HG02970 (cell line): ENCODE measurements around the gene PCDHB9.
"Not testable (repeated sequence)": the region's sequence is repeated elsewhere in the genome, so short reads cannot be mapped to it uniquely, and the experiment has no call there.

Experiments used
- ATAC-seq: cut with Tn5 transposase; IDR thresholded peaks from one replicate; pipeline ENCODE4 v1.9.1; 2021; ENCODE audit warnings: mild to moderate bottlenecking, moderate library complexity, moderate number of reproducible peaks; ENCODE audit not compliant: unreplicated experiment, low FRiP score

The PCDHB9 gene

DNA sequence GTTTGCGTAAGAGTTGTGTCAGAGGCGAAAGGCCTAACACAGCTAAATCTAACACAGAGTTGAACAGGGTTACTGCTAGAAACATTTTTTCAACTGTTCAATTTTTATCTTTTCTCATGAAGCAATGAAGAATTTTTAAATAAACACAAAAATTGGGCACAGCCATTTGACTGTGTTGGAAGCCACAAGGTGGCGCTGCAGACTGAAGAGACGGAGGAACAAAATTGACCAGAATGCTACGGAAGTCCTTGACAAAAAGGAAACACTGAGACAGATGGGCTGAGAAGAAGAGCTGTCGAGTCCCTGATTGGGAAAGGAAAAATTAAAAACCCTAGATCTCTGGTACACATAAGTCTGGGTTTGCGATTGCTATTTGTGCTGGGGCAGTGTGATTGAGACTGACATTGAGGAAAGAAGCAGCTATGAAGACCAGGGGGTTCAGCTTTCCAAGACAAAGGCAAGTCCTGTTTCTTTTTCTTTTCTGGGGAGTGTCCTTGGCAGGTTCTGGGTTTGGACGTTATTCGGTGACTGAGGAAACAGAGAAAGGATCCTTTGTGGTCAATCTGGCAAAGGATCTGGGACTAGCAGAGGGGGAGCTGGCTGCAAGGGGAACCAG lies at the start of gene PCDHB9:
PCDHB9 (plus strand) TSS at position 265 of the 616 bp plus-strand sequence; CDS start at position 423, 158 bp downstream.
- no peak for ATAC-seq

DNA sequence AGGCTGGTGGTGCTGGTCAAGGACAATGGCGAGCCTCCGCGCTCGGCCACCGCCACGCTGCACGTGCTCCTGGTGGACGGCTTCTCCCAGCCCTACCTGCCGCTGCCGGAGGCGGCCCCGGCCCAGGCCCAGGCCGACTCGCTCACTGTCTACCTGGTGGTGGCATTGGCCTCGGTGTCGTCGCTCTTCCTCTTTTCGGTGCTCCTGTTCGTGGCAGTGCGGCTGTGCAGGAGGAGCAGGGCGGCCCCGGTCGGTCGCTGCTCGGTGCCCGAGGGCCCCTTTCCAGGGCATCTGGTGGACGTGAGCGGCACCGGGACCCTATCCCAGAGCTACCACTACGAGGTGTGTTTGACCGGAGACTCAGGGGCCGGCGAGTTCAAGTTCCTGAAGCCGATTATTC lies 49.6 kb upstream of the PCDHB9 start:
- ATAC-seq, result not testable (repeated sequence)

DNA sequence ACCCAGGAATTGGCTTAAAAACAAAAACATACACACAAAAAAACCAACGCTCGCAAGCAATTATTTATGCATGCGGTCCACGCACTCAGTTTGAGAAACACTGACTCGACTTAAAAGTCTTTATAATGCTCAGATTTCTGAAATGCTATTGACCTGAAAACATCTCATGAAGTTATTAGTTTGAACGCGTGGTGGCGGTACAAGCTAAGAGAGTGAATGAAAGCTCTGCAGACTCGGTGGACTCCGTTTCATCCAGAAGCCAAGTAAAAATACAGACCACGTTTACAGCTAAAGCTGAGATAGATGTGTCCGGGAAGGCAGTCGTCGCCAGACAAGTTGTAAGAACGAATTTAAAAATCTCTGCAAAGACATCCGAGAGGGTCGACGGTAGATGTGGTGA lies 37.1 kb upstream of the PCDHB9 start, which contains the start of gene PCDHB6:
PCDHB6 (plus strand) TSS at position 246 of the 400 bp plus-strand sequence. CDS start 201 bp downstream, outside the sequence.
- ATAC-seq, result no peak

DNA sequence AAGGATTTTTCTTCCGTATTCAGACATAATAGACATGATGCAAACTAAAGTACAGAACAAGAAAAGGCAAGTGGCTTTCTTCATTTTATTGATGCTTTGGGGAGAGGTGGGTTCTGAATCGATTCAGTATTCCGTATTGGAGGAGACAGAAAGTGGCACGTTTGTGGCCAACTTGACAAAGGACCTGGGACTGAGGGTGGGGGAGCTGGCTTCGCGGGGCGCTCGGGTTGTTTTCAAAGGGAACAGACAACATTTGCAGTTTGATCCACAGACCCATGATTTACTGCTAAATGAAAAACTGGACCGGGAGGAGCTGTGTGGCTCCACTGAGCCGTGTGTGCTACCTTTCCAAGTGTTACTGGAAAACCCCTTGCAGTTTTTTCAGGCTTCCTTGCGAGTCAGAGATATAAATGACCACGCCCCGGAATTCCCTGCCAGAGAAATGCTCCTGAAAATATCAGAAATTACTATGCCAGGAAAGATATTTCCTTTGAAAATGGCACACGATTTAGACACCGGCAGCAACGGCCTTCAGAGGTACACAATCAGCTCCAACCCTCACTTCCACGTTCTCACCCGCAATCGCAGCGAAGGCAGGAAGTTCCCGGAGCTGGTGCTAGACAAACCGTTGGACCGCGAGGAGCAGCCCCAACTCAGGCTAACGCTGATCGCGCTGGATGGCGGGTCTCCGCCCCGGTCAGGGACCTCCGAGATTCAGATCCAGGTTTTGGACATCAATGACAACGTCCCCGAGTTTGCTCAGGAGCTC lies 36.6 kb upstream of the PCDHB9 start:
- ATAC-seq, result no peak

DNA sequence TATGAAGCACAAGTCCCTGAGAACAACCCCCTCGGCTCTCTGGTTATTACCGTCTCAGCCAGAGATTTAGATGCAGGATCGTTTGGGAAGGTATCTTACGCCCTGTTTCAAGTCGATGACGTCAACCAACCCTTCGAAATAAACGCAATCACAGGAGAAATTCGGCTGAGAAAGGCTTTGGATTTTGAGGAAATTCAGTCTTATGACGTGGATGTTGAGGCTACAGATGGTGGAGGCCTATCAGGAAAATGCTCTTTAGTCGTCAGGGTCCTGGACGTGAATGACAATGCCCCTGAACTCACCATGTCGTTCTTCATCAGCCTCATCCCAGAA lies 36.0 kb upstream of the PCDHB9 start:
- ATAC-seq, result no peak

DNA sequence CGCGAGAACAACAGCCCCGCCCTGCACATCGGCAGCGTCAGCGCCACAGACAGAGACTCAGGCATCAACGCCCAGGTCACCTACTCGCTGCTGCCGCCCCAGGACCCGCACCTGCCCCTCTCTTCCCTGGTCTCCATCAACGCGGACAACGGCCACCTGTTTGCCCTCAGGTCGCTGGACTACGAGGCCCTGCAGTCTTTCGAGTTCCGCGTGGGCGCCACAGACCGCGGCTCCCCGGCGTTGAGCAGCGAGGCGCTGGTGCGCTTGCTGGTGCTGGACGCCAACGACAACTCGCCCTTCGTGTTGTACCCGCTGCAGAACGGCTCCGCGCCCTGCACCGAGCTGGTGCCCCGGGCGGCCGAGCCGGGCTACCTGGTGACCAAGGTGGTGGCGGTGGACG lies 35.3 kb upstream of the PCDHB9 start:
- not testable (repeated sequence) for ATAC-seq

DNA sequence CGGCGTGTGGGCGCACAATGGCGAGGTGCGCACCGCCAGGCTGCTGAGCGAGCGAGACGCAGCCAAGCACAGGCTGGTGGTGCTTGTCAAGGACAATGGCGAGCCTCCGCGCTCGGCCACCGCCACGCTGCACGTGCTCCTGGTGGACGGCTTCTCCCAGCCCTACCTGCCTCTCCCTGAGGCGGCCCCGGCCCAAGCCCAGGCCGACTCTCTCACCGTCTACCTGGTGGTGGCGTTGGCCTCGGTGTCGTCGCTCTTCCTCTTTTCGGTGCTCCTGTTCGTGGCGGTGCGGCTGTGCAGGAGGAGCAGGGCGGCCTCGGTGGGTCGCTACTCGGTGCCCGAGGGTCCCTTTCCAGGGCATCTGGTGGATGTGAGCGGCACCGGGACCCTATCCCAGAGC lies 34.9 kb upstream of the PCDHB9 start:
- ATAC-seq, result not testable (repeated sequence)

DNA sequence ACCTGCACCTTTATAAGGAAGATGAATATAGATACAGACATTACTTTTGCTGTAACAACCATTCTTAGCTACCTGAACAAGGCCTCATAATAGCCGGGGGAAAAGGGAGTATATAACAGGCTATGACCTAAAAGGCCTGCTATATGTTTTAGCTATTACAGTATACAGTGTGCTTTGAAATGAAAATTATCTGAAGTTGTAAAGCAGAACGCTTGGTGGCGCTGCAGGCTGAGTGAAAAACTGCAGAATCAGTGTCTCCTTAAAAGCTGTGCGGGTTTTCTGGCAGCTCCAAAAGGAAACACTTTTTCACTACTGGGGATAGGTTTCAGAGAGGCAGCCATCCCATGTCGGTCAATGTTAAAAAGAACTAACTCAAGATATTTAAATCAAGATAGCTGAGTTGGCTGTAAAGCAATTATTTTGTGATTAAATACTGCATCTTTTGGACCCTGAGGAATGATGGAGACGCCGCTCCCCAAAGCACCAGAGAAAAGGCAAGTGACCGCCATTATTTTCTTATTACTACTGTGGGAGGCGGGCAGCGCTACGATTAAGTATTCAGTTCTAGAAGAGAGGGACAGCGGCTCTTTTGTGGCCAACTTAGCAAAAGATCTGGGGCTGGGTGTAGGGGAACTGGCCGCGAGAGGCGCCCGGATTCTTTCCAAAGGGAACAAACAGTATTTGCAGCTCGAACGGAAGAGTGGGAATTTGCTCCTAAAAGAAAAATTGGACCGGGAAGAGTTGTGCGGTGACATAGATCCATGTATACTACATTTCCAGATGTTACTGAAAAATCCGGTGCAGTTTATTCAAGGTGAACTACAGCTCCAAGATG lies 31.2 kb upstream of the PCDHB9 start:
- no peak for ATAC-seq

DNA sequence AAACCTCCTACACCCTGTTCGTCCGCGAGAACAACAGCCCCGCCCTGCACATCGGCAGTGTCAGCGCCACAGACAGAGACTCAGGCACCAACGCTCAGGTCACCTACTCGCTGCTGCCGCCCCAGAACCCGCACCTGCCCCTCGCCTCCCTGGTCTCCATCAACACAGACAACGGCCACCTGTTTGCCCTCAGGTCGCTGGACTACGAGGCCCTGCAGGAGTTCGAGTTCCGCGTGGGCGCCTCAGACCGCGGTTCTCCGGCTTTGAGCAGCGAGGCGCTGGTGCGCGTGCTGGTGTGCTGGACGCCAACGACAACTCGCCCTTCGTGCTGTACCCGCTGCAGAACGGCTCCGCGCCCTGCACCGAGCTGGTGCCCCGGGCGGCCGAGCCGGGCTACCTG lies 29.6 kb upstream of the PCDHB9 start:
- not testable (repeated sequence) for ATAC-seq

DNA sequence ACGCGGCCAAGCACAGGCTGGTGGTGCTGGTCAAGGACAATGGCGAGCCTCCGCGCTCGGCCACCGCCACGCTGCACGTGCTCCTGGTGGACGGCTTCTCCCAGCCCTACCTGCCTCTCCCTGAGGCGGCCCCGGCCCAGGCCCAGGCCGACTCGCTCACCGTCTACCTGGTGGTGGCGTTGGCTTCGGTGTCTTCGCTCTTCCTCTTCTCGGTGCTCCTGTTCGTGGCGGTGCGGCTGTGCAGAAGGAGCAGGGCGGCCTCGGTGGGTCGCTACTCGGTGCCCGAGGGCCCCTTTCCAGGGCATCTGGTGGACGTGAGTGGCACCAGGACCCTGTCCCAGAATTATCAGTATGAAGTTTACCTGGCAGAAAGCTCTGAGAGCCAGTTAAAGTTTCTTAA lies 29.1 kb upstream of the PCDHB9 start:
- ATAC-seq, result not testable (repeated sequence)

DNA sequence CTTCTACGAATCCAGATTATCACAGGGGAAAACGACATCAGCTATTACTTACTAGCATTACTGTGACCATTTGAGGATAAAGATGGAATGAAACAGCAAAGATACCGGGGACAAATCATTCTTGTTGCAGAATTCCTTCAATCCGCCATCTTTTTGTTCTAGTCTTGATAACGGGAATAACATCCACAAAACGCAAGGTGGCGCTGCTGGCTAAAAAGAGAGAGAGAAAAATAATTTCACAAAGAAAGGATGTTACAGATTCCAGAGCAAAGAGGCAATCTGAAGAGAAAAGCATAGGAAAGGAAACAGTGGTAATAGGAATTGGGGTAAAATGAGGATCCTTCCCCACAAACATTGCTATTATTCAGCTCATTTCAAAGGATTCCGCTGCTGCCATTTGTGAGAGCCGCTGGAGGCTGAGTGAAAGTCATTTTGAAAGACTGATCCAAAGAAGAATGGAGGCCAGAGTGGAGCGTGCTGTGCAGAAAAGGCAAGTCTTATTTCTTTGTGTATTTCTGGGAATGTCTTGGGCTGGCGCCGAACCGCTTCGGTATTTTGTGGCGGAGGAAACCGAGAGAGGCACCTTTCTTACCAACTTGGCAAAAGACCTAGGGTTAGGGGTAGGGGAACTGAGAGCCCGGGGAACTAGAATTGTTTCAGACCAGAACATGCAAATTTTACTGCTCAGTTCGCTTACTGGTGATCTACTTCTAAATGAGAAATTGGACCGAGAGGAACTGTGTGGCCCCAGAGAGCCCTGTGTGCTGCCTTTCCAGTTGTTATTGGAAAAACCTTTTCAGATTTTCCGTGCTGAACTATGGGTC lies 14.4 kb upstream of the PCDHB9 start, which contains the start of gene PCDHB7:
PCDHB7 (plus strand) TSS at position 264 of the 824 bp plus-strand sequence; CDS start at position 456, 192 bp downstream.
- ATAC-seq, result no peak

DNA sequence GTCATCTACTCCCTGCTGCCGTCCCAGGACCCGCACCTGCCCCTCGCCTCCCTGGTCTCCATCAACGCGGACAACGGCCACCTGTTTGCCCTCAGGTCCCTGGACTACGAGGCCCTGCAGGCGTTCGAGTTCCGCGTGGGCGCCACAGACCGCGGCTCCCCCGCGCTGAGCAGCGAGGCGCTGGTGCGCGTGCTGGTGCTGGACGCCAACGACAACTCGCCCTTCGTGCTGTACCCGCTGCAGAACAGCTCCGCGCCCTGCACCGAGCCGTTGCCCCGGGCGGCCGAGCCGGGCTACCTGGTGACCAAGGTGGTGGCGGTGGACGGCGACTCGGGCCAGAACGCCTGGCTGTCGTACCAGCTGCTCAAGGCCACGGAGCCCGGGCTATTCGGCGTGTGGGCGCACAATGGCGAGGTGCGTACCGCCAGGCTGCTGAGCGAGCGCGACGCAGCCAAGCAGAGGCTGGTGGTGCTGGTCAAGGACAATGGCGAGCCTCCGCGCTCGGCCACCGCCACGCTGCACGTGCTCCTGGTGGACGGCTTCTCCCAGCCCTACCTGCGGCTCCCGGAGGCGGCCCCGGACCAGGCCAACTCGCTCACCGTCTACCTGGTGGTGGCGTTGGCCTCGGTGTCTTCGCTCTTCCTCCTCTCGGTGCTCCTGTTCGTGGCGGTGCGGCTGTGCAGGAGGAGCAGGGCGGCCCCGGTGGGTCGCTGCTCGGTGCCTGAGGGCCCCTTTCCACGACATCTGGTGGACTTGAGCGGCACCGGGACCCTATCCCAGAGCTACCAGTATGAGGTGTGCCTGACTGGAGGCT lies 12.5 kb upstream of the PCDHB9 start:
- ATAC-seq, result not testable (repeated sequence)

DNA sequence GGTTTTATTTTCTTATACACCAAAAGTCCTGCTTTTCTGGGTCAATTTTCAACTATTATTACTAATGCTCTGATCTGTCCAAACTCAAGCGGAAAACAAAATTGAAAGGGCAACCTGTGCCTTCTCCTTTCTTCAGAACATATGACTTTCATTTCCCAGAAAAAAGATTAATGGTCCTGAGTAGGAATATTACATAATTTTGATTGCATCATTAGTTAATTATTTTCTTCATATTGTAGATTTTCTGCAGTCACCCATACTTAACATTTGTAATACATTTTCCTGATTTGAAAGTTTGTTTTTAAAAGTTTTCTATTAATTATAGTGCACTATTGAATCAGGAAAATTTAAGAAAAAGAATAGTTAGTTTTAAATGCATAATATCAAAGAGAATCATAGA lies 11.0 kb upstream of the PCDHB9 start:
- ATAC-seq, result no peak

DNA sequence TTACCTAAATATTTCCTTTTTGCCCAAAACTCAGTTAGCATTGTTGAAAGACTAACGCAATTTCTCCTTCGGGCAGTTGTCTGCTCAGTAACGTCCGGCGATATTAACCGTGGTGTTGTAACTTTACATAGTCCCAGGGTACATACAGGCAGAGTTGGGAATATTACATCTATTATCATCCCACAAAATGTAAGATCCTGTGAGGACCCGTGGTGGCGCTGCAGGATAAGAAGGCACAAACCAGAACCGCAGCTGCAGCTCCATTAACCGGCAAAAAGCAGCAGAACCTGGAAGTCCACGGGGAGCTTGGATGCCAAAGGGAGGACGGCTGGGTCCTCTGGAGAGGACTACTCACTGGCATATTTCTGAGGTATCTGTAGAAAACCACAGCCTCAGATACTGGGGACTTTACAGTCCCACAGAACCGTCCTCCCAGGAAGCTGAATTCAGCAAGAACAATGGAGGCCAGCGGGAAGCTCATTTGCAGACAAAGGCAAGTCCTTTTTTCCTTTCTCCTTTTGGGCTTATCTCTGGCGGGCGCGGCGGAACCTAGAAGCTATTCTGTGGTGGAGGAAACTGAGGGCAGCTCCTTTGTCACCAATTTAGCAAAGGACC lies 9.3 kb upstream of the PCDHB9 start, which contains the start of gene PCDHB8:
PCDHB8 (plus strand) TSS at position 214 of the 615 bp plus-strand sequence; CDS start at position 459, 245 bp downstream.
- ATAC-seq, result not testable (repeated sequence)

DNA sequence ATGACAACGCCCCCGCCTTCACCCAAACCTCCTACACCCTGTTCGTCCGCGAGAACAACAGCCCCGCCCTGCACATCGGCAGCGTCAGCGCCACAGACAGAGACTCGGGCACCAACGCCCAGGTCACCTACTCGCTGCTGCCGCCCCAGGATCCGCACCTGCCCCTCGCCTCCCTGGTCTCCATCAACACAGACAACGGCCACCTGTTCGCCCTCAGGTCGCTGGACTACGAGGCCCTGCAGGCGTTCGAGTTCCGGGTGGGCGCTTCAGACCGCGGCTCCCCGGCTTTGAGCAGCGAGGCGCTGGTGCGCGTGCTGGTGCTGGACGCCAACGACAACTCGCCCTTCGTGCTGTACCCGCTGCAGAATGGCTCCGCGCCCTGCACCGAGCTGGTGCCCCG lies 7.6 kb upstream of the PCDHB9 start:
- not testable (repeated sequence) for ATAC-seq

DNA sequence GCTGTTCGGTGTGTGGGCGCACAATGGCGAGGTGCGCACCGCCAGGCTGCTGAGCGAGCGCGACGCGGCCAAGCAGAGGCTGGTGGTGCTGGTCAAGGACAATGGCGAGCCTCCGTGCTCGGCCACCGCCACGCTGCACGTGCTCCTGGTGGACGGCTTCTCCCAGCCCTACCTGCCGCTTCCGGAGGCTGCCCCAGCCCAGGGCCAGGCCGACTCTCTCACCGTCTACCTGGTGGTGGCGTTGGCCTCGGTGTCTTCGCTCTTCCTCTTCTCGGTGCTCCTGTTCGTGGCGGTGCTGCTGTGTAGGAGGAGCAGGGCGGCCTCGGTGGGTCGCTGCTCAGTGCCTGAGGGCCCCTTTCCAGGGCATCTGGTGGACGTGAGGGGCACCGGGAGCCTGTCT lies 7.1 kb upstream of the PCDHB9 start:
- ATAC-seq, result not testable (repeated sequence)

DNA sequence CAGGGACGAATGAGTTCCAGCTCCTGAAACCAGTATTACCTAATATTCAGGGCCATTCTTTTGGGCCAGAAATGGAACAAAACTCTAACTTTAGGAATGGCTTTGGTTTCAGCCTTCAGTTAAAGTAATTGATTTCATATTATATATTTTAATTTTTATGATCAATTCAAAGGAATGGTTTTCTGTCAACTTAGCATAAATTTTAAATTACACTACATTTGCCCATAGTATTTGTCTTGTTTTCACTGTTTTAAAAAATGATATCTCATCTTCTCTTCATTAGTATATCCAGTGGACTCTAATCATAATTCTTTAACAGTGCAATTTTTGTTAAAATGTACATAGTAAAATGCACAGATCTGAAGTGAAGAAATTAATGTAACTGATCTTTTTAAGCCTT lies 6.6 kb upstream of the PCDHB9 start:
- no peak for ATAC-seq

DNA sequence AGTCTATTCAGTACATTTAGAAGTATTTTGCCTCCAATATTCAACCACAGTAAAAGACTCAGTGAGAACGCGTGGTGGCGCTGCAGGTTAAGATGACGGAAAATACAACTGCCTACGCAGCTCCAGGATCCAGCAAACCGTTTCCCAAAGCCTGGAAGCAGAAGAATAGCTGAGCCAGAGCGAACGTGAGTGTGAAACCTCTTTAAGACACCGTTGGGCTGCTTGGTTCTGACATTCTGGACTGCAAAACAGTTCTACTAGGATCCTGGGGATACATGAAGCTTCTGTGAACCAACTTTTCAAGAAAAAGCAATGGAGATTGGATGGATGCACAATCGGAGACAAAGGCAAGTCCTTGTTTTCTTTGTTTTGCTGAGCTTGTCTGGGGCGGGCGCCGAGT lies 4.7 kb upstream of the PCDHB9 start, which contains the start of gene PCDHB16:
PCDHB16 (plus strand) TSS at position 140 of the 400 bp plus-strand sequence; CDS start at position 313, 173 bp downstream.
- no peak for ATAC-seq
